ENCODE results near the gene NUP214.

GRCh38 chr9:131227959-131228460 is 102.6 kb downstream of the NUP214 start:
- TF ChIP-seq POLR2A (IDR thresholded peaks at IDR 0.05; ENCODE audit: low read length), result no peak
- TF ChIP-seq GATA1 (IDR thresholded peaks at IDR 0.05; ENCODE audit: low read depth, low read length), result no peak
